ENCODE data around the gene ZCCHC17.
"Not testable (repeated sequence)": the region's sequence is repeated elsewhere in the genome, so short reads cannot be mapped to it uniquely, and the experiment has no call there.

Gene ZCCHC17

GRCh38 chr1:31296486-31297276, at the start of gene ZCCHC17, which contains the start of gene SNRNP40:
ZCCHC17 (plus strand) TSS chr1:31297032; CDS start chr1:31310099, 13,067 bp downstream.
SNRNP40 (minus strand) TSS chr1:31296788; CDS start chr1:31296751, 37 bp downstream.
- peak; percentile 97 for DNase-seq

GRCh38 chr1:31248276-31248675, 48.6 kb upstream of the ZCCHC17 start:
- no peak for DNase-seq

- no peak for DNase-seq
Measured at GRCh38 chr1:31249854-31250253, 47.0 kb upstream of the ZCCHC17 start.

- no peak for DNase-seq
Measured at GRCh38 chr1:31257213-31257612, 39.6 kb upstream of the ZCCHC17 start.

- no peak for DNase-seq
Measured at GRCh38 chr1:31258581-31258980, 38.3 kb upstream of the ZCCHC17 start.

GRCh38 chr1:31259746-31260145, 37.1 kb upstream of the ZCCHC17 start:
- no peak for DNase-seq

GRCh38 chr1:31261916-31262315, 34.9 kb upstream of the ZCCHC17 start:
- DNase-seq: no peak

GRCh38 chr1:31262393-31262792, 34.4 kb upstream of the ZCCHC17 start:
- DNase-seq: not testable (repeated sequence)

- DNase-seq: no peak
Measured at GRCh38 chr1:31263408-31263807, 33.4 kb upstream of the ZCCHC17 start.

- no peak for DNase-seq
Measured at GRCh38 chr1:31264790-31265386, 31.9 kb upstream of the ZCCHC17 start.

- no peak for DNase-seq
Measured at GRCh38 chr1:31266547-31266946, 30.3 kb upstream of the ZCCHC17 start.

- DNase-seq: no peak
Measured at GRCh38 chr1:31272369-31272768, 24.5 kb upstream of the ZCCHC17 start.

- no peak for DNase-seq
Measured at GRCh38 chr1:31273619-31274018, 23.2 kb upstream of the ZCCHC17 start.

GRCh38 chr1:31282426-31282825, 14.4 kb upstream of the ZCCHC17 start:
- DNase-seq: not testable (repeated sequence)

GRCh38 chr1:31287791-31288190, 9.0 kb upstream of the ZCCHC17 start:
- not testable (repeated sequence) for DNase-seq

GRCh38 chr1:31289021-31289420, 7.8 kb upstream of the ZCCHC17 start:
- no peak for DNase-seq

- no peak for DNase-seq
Measured at GRCh38 chr1:31295874-31296485, 852 bp upstream of the ZCCHC17 start.

GRCh38 chr1:31297277-31298247, 730 bp downstream of the ZCCHC17 start:
- DNase-seq: no peak

- no peak for DNase-seq
Measured at GRCh38 chr1:31299365-31299764, 2.5 kb downstream of the ZCCHC17 start.

GRCh38 chr1:31300193-31300592, 3.4 kb downstream of the ZCCHC17 start:
- no peak for DNase-seq

GRCh38 chr1:31302709-31303441, 6.0 kb downstream of the ZCCHC17 start:
- no peak for DNase-seq

GRCh38 chr1:31306278-31306677, 9.4 kb downstream of the ZCCHC17 start:
- no peak for DNase-seq
